Epithelial cell of esophagus (primary cell): Measurements from ENCODE around the gene RAB3D.

Experiments
- DNase-seq: peaks from one replicate; pipeline ENCODE4 v3.0.0; 2010; ENCODE audit warnings: low read depth
- H3K4me3 ChIP-seq: 2 replicates; pipeline ENCODE4 v1.5.1; 2011; ENCODE audit warnings: mild to moderate bottlenecking, low read length, control low read depth
- TF ChIP-seq, protein P1 (sequence below): IDR thresholded peaks from 2 replicates; pipeline ENCODE4 v1.5.1; 2011; ENCODE audit warnings: low read depth, mild to moderate bottlenecking, low read length, control low read depth, inconsistent platforms; ENCODE audit not compliant: insufficient read depth; ENCODE audit errors: missing control alignments

Gene RAB3D

GRCh38 chr19:11299946-11300810 lies 39.3 kb downstream of the RAB3D start:
- no peak overlapping the region for H3K4me3 ChIP-seq

GRCh38 chr19:11296264-11296663 lies 43.2 kb downstream of the RAB3D start:
- DNase-seq, result no peak
- H3K4me3 ChIP-seq, result no peak overlapping the region
- TF ChIP-seq, protein P1, sequence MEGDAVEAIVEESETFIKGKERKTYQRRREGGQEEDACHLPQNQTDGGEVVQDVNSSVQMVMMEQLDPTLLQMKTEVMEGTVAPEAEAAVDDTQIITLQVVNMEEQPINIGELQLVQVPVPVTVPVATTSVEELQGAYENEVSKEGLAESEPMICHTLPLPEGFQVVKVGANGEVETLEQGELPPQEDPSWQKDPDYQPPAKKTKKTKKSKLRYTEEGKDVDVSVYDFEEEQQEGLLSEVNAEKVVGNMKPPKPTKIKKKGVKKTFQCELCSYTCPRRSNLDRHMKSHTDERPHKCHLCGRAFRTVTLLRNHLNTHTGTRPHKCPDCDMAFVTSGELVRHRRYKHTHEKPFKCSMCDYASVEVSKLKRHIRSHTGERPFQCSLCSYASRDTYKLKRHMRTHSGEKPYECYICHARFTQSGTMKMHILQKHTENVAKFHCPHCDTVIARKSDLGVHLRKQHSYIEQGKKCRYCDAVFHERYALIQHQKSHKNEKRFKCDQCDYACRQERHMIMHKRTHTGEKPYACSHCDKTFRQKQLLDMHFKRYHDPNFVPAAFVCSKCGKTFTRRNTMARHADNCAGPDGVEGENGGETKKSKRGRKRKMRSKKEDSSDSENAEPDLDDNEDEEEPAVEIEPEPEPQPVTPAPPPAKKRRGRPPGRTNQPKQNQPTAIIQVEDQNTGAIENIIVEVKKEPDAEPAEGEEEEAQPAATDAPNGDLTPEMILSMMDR, result no peak

More at GRCh38 chr19:11299946-11300810, 39.3 kb downstream of the RAB3D start:
- TF ChIP-seq, protein P1, result no peak
- DNase-seq, result no peak

DNA sequence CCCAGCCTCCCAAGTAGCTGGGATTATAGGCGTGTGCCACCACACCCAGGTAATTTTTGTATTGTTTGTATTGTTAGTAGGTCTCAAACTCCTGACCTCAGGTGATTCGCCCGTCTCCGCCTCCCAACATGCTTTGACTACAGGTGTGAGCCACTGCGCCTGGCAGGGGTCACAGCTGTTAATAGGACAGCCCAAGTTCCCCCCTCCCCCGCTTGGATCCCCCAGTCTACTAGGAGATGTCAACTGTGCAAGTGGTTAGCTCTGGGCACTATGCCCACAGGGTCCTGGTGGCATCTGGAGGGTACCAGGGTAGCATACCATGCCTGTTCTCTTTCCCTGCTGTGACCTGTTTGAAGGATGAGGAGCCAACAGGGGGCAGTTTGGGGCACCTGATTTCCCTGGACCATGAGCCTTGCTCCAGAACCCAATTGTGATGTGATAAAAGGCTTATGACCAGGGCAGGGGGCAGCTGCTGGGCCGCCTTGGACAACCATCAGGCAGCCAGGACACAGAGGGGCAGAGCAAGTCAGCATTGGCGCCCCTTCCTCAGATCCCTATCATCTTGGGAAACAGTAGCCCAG lies 43.7 kb downstream of the RAB3D start, which contains the start of gene TSPAN16:
Gene TSPAN16 (plus strand): TSS at position 496 of the 581 bp plus-strand sequence. CDS start 138 bp downstream, outside the sequence.
- TF ChIP-seq, protein P1, result no peak
- DNase-seq, result no peak
- H3K4me3 ChIP-seq, result no peak within 1 kb of the TSS

- TF ChIP-seq, protein P1, result no peak
- no peak overlapping the region for H3K4me3 ChIP-seq
- no peak for DNase-seq
Measured at GRCh38 chr19:11295180-11295579, 44.3 kb downstream of the RAB3D start.

DNA sequence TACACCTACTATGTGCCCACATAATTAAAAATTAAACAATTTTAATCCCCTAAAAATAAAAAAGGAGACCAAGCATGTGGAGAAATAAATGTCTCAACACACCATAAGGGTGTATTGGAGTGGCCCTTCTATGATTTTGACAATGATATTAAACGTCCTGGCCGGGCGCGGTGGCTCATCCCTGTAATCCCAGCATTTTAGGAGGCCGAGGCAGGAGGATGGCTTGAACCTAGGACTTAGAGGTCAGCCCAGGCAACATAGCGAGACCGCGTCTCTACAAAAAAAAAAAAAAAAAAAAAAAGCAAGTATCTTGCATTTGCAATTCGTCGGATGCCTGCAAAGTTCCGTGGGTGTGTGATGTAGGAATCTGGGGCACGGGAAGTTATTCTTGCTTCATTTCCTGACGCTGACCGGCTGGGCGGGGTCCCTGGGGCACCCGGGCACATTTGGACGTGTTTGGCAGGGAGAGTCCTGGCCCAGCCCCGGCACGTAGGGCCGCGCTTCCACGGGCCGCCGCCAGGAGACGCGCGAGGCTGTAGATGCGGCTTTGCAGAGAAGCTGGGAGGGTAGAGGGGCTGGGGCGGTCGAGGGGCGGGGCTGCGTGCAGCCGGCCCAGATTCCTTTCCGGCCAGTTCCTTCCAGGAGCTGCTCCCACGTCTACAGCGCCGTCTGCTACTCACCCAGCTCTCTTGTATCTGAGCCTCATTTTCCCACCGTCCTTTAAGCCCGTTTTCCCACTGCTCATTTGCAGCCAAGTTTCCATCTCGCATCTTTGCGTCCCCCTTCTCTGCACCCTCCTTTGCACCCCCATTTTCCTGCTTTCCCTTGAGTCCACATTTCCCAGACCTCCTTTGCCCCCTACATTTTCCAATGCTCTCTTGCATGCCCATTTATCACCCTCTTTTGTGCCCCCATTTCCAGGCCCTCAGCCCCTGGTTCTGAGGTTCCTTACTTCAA lies 45.7 kb downstream of the RAB3D start:
- peak; percentile 96 for DNase-seq
- H3K4me3 ChIP-seq, result no peak overlapping the region
- TF ChIP-seq, protein P1, result peak; percentile 83

DNA sequence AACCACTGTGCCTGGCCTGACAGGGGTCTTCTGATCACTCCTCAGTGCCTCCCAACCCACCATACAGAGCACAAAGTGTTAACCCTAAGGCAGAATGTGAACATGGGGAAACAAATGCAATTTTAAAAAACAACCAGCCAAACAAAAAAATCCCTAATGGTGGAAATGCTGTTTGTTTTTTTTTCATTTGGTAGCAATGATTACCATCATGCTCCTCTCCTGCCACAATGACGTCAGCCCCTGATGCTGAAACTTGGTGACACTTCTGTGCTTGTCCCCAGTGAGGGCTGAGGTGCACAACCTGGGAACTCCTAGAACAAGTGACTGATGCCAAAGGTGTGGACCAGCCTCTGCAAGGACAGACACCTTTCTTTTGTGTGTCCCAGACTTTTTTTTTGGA lies 47.5 kb downstream of the RAB3D start:
- TF ChIP-seq, protein P1, result no peak
- DNase-seq, result no peak
- H3K4me3 ChIP-seq, result no peak overlapping the region
